GM06990 (cell line): ENCODE results near the gene ADK.

Experiments
- DNase-seq: peaks from one replicate; pipeline ENCODE4 v3.0.0-alpha.2; 2011; ENCODE audit not compliant: insufficient read length; ENCODE audit errors: extremely low read depth
- H3K27me3 ChIP-seq: replicated peaks from 2 replicates; pipeline ENCODE4 v1.6.0; 2011; ENCODE audit warnings: low read length; ENCODE audit not compliant: control insufficient read depth, insufficient read depth
- H3K36me3 ChIP-seq: 2 replicates; pipeline ENCODE4 v1.5.1; 2011; ENCODE audit warnings: low read length; ENCODE audit not compliant: control insufficient read depth, insufficient read depth
- H3K4me3 ChIP-seq: replicated peaks from 2 replicates; pipeline ENCODE4 v1.5.1; 2011; ENCODE audit warnings: low read depth, mild to moderate bottlenecking, control low read depth, low read length
- CTCF ChIP-seq: IDR thresholded peaks from 2 replicates; pipeline ENCODE4 v1.5.1; 2011; ENCODE audit warnings: low read length, control low read depth, mild to moderate bottlenecking, inconsistent platforms; ENCODE audit not compliant: insufficient read depth, poor library complexity, severe bottlenecking

Gene ADK

GRCh38 chr10:74589226-74589673, 438.2 kb downstream of the ADK start:
- Histone ChIP-seq H3K27me3 (no peaks in the 10 kb centered on the region), H3K36me3 (no peaks in the 10 kb centered on the region; the same call in 1 of the 2 replicates), H3K4me3 (no peak overlapping the region)
- DNase-seq: peak; percentile 59
- no peak for TF ChIP-seq CTCF

GRCh38 chr10:74589851-74590250, 438.8 kb downstream of the ADK start:
- Histone ChIP-seq H3K4me3 (no peak overlapping the region), H3K27me3 (no peaks in the 10 kb centered on the region), H3K36me3 (no peaks in the 10 kb centered on the region; the same call in 1 of the 2 replicates)
- DNase-seq: no peak
- no peak for TF ChIP-seq CTCF

- Histone ChIP-seq H3K4me3 (no peak overlapping the region), H3K27me3 (no peaks in the 10 kb centered on the region), H3K36me3 (no peaks in the 10 kb centered on the region; the same call in 1 of the 2 replicates)
- DNase-seq: no peak
- no peak for TF ChIP-seq CTCF
Observed at GRCh38 chr10:74593470-74593869, 442.4 kb downstream of the ADK start.

GRCh38 chr10:74596713-74597112, 445.7 kb downstream of the ADK start:
- TF ChIP-seq CTCF: no peak
- H3K27me3 ChIP-seq: no peaks in the 10 kb centered on the region
- no peak for DNase-seq

GRCh38 chr10:74598891-74599566, 448.0 kb downstream of the ADK start:
- Histone ChIP-seq H3K36me3 (no peaks in the 10 kb centered on the region; the same call in 1 of the 2 replicates), H3K4me3 (no peak overlapping the region), H3K27me3 (no peaks in the 10 kb centered on the region)
- no peak for TF ChIP-seq CTCF
- peak; percentile 54 for DNase-seq

More at GRCh38 chr10:74596713-74597112, 445.7 kb downstream of the ADK start:
- H3K36me3 ChIP-seq: no peaks in the 10 kb centered on the region
- H3K4me3 ChIP-seq: no peak overlapping the region
